Effector CD8-positive, alpha-beta T cell (primary cell): Measurements from ENCODE around the gene IQCE.
"Not testable (repeated sequence)": the region's sequence is repeated elsewhere in the genome, so short reads cannot be mapped to it uniquely, and the experiment has no call there.

Source experiments
- DNase-seq: peaks from one replicate; lab custom pipeline; 2025; lab: John Stamatoyannopoulos, UW

Gene IQCE

DNA sequence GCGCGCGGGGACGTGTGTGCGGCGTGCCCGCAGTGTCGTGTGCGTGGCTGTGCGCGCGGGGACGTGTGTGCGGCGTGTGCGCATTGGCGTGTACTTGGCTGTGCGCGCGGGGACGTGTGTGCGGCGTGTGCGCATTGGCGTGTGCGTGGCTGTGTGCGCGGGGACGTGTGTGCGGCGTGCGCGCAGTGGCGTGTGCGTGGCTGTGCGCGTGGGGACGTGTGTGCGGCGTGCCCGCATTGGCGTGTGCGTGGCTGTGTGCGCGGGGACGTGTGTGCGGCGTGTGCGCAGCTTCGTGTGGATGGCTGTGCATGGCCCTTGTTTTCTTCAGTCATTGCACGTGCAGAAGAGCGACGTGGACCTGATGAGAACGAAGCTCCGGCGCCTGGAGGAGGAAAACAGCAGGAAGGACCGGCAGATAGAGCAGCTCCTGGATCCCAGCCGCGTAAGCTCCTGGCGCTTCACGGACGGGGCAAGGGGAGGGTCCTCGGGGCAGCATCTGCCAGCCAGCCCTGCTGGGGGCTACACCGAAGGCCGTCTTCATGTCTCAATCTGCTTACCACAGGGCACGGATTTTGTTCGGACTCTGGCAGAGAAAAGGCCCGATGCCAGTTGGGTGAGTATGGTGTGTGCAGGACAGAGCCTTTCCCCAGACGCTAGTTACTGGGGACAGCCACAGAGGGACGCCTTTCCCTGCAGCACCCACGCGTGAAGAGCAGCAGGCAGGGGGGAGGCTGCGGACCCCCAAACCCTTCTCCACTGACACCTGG, 19.3 kb downstream of the IQCE start:
- no peak for DNase-seq

- no peak for DNase-seq
Observed at GRCh38 chr7:2580636-2581035, 21.9 kb downstream of the IQCE start.

- DNase-seq = no peak
Observed at GRCh38 chr7:2582006-2582735, 23.4 kb downstream of the IQCE start.

GRCh38 chr7:2583798-2584580, 25.2 kb downstream of the IQCE start:
- no peak for DNase-seq

GRCh38 chr7:2585446-2585845, 26.7 kb downstream of the IQCE start:
- no peak for DNase-seq

DNA sequence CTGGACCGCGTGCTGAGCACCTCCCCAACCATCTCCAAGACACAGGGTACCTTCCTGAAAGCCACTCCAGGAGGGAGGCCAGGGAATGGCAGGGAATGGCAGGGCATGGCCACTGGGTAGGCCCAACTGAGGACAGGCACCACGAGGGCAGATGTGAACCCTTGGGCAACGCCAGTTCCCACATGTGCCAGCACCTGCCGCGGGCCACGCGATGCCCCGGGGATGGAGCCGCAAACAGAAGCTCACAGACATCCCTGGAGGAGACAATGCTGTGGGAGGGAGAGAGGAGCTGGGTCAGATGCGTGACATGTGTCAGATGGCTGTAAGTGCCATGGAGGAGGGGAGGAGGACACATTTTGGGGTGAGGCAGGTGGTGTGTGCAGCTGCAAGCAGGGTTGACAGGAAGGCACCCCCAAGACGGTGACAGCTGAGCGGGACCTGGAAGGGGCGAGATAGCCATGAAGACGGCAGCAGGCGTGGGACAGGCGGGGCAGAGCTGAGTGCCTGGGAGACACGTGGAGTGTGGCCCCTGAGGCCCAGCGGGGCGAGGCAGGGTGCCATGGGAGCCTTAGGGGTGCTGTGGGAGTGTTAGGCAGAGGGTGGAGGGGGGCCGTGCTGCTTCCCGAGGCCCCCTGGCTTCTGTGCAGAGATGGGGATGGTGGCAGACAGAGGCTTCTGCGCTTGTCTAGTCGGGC, 27.7 kb downstream of the IQCE start:
- no peak for DNase-seq

- DNase-seq = no peak
Observed at GRCh38 chr7:2587134-2587533, 28.4 kb downstream of the IQCE start.

- DNase-seq = no peak
Observed at GRCh38 chr7:2587778-2588177, 29.0 kb downstream of the IQCE start.

- DNase-seq = no peak
Observed at GRCh38 chr7:2589341-2589740, 30.6 kb downstream of the IQCE start.

GRCh38 chr7:2589941-2590340, 31.2 kb downstream of the IQCE start:
- not testable (repeated sequence) for DNase-seq

DNA sequence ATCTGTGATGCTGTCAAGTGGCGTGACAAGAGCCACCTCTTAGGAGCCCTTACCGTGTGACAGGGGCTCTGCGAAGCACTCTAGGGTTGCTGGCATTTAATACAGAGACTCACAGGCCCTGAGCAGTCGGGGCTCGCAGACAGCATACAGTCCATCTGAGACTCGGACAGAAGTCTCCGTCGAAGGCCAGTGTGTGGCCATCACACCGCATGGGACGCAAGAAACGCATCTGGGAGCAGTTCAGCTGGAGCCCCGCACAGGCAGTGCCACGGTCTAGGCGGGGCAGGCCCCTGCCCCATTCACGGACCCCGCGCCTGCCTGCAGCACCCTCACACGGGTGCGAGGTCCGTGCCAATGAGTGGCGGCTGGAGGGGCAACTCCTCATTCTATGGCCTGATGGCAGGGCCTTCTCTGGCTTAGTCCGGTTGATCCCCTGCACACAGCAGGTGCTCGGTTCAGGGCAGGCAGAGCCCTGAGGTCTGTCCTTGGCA, 33.6 kb downstream of the IQCE start:
- DNase-seq = no peak

- no peak for DNase-seq
Observed at GRCh38 chr7:2593036-2593727, 34.4 kb downstream of the IQCE start.

GRCh38 chr7:2594599-2594998, 35.8 kb downstream of the IQCE start:
- DNase-seq = no peak

DNA sequence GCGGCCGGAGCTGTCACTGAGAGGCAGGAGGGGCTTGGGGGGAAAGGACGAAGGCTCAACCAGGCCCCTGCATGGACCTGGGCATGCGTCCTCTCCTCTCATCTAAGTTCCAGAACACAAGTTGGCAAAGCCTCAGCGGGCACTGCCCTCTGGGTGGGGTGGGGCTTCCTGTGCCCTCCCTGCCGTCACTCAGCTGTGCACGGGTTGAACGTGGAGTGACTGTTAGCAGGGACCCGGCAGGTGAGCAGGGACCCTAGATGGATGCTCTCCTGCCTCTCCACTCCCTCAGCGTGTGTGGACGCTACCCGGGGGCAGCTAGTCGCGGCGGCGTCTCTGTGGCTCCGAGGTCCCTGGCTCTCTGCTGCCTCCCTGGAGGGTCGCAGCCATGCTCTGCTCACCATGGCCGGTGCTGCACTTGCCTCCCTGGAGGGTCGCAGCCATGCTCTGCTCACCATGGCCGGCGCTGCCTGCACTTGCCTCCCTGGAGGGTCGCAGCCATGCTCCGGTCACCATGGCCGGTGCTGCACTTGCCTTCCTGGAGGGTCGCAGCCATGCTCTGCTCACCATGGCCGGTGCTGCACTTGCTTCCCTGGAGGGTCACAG, 36.6 kb downstream of the IQCE start:
- no peak for DNase-seq

- no peak for DNase-seq
Observed at GRCh38 chr7:2596464-2597272, 37.9 kb downstream of the IQCE start.

- DNase-seq = no peak
Observed at GRCh38 chr7:2597273-2597640, 38.5 kb downstream of the IQCE start.

DNA sequence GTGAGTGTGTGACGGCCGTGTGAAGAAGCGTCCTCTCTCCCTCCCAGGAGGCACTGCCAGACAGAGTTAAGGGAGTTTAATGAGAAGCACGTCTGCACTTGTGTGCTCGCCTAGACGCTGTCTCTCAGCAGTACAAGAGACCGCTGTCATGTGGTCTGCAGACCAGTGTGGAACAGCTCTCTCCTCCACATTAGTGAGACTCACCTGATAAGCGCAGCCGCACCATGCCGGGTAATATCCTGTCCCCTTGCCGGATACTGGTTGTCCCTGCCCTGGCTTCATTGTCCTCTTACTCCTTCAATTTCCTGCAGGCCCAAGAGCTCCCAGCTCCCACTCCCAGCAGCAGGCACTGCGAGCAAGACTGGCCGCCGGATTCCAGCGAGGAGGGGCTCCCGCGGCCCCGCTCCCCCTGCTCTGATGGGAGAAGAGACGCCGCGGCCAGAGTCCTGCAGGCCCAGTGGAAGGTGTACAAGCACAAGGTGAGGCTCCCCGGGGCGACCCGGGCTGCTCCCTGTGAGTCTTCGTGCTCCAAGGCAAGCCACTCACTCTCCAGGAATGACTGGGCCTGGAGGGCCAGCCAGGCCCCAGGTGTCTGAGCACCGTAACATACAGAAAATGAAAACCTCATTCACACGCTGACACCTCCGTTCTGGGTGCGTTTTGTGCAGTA, 39.5 kb downstream of the IQCE start:
- DNase-seq = no peak

- DNase-seq = no peak
Observed at GRCh38 chr7:2601065-2601464, 42.3 kb downstream of the IQCE start.

DNA sequence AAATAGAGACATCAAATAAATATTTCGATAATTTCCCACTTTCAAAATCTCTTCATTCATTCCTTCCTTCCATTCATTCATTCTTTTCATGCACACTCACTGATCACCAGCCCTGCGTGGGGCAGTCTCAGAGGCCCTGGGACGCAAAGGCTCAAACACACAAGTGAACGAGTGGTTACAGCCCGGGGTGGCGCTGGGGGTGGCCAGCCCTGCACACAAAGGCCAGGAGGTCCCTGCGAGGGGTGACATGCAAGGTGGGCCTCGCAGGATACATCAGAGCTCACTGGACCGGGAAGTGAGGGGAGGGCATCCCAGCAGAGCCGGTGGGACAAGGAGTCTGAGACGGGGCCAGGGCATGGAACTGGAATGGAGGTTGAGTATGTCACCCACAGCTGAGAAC, 43.1 kb downstream of the IQCE start:
- no peak for DNase-seq
